IMR-90 (cell line): ENCODE measurements around the gene PRLH. TPM values are rescaled to one million over a fixed set of nuclear protein-coding genes. Genes with fewer than 3 reads are reported as not detected.

Experiments
- ATAC-seq: fragments of 200-7000 bp; cut with Tn5 transposase; 2 replicates; pipeline ENCODE4 v1.9.1; 2020; ENCODE audit warnings: low read depth, mild to moderate bottlenecking, moderate library complexity
- BruUV-seq: library from RNA; stranded (reverse); fragments of 400-500 nt; replicated peaks from 2 replicates; lab custom pipeline; 2021; lab: Mats Ljungman, UMichigan
- CTCF ChIA-PET: fragments of 300-600 bp; formaldehyde crosslinking; extraction: SDS; loops from one replicate; lab custom pipeline; 2021; ENCODE audit warnings: antibody characterized with exemption; lab: Yijun Ruan, JAX
- POLR2A ChIA-PET: fragments of 300-600 bp; sonication (Branson Sonifier 250); formaldehyde crosslinking; loops from one replicate; lab custom pipeline; 2022; ENCODE audit warnings: antibody characterized with exemption; ENCODE audit not compliant: unreplicated experiment; lab: Charles Lee
- DNase-seq: peaks from one replicate; pipeline ENCODE4 v3.0.0; 2013
- H2AFZ ChIP-seq: replicated peaks from 2 replicates; pipeline ENCODE3; 2013; ENCODE audit warnings: low read length, mild to moderate bottlenecking; ENCODE audit not compliant: poor library complexity
- H2AK5ac ChIP-seq: 2 replicates; pipeline ENCODE4 v1.6.1; 2013; ENCODE audit warnings: low read depth, low read length, inconsistent platforms
- H2AK9ac ChIP-seq: replicated peaks from 2 replicates; pipeline ENCODE3; 2013; ENCODE audit warnings: mild to moderate bottlenecking, low read depth, low read length, moderate library complexity; ENCODE audit not compliant: poor library complexity
- H2BK120ac ChIP-seq: 2 replicates; pipeline ENCODE4 v1.6.1; 2013; ENCODE audit warnings: low read depth, low read length, inconsistent platforms
- H2BK15ac ChIP-seq: 3 replicates; pipeline ENCODE4 v1.6.1; 2013; ENCODE audit warnings: low read depth, low read length, inconsistent platforms
- H2BK20ac ChIP-seq: 2 replicates; pipeline ENCODE4 v1.6.1; 2013; ENCODE audit warnings: low read depth, mild to moderate bottlenecking, inconsistent platforms, low read length, moderate library complexity
- H2BK5ac ChIP-seq: 2 replicates; pipeline ENCODE4 v1.6.1; 2013; ENCODE audit warnings: mild to moderate bottlenecking, low read depth, low read length, inconsistent platforms; ENCODE audit not compliant: poor library complexity, severe bottlenecking
- H3K14ac ChIP-seq: replicated peaks from 2 replicates; pipeline ENCODE4 v1.6.1; 2013; ENCODE audit warnings: low read depth, low read length, inconsistent platforms
- H3K18ac ChIP-seq: 2 replicates; pipeline ENCODE4 v1.6.1; 2013; ENCODE audit warnings: low read depth, low read length, control low read depth
- H3K23ac ChIP-seq: 2 replicates; pipeline ENCODE4 v1.6.1; 2013; ENCODE audit warnings: low read depth, low read length, inconsistent platforms
- H3K27ac ChIP-seq: 2 replicates; pipeline ENCODE4 v1.5.1; 2013; ENCODE audit warnings: mild to moderate bottlenecking, control low read depth, low read length; ENCODE audit not compliant: insufficient read depth
- H3K27me3 ChIP-seq: 2 replicates; pipeline ENCODE4 v1.6.1; 2013; ENCODE audit warnings: low read length; ENCODE audit not compliant: control insufficient read depth, insufficient read depth
- H3K36me3 ChIP-seq: 2 replicates; pipeline ENCODE4 v1.6.1; 2013; ENCODE audit warnings: low read length, mixed read lengths; ENCODE audit not compliant: control insufficient read depth, insufficient read depth
- H3K4ac ChIP-seq: 2 replicates; pipeline ENCODE4 v1.6.1; 2013; ENCODE audit warnings: low read depth, low read length, inconsistent platforms
- H3K4me1 ChIP-seq: 2 replicates; pipeline ENCODE4 v1.6.1; 2013; ENCODE audit warnings: low read length, mixed read lengths; ENCODE audit not compliant: control insufficient read depth, insufficient read depth
- H3K4me2 ChIP-seq: 2 replicates; pipeline ENCODE4 v1.6.1; 2013; ENCODE audit warnings: low read depth, mild to moderate bottlenecking, control low read depth, low read length, moderate library complexity
- H3K4me3 ChIP-seq: 2 replicates; pipeline ENCODE4 v1.5.1; 2013; ENCODE audit warnings: low read depth, mild to moderate bottlenecking, control low read depth, low read length, moderate library complexity; ENCODE audit not compliant: insufficient read depth
- H3K56ac ChIP-seq: 2 replicates; pipeline ENCODE4 v1.6.1; 2013; ENCODE audit warnings: low read length, inconsistent platforms; ENCODE audit not compliant: insufficient read depth; ENCODE audit errors: extremely low read depth
- H3K79me1 ChIP-seq, 2 experiments: 2 replicates each; pipeline ENCODE4 v1.6.1; 2013; ENCODE audit warnings: low read length in 2 of 2, inconsistent platforms in 1 of 2, low read depth in 1 of 2
- H3K9ac ChIP-seq: 2 replicates; pipeline ENCODE4 v1.6.1; 2013; ENCODE audit warnings: low read depth, low read length, control low read depth
- H3K9me1 ChIP-seq: 2 replicates; pipeline ENCODE4 v1.6.1; 2013; ENCODE audit warnings: low read length, inconsistent platforms; ENCODE audit not compliant: insufficient read depth
- H3K9me3 ChIP-seq: 2 replicates; pipeline ENCODE4 v1.6.1; 2013; ENCODE audit warnings: low read length; ENCODE audit not compliant: control insufficient read depth, insufficient read depth
- H4K20me1 ChIP-seq: 2 replicates; pipeline ENCODE4 v1.6.1; 2013; ENCODE audit warnings: low read length, inconsistent platforms; ENCODE audit not compliant: insufficient read depth
- H4K5ac ChIP-seq: 2 replicates; pipeline ENCODE4 v1.6.1; 2013; ENCODE audit warnings: mild to moderate bottlenecking, low read depth, low read length, control low read depth
- H4K8ac ChIP-seq, 2 experiments: 2 replicates each; pipeline ENCODE4 v1.6.1; 2013; ENCODE audit warnings: low read depth in 2 of 2, low read length in 2 of 2, control low read depth in 1 of 2, inconsistent platforms in 1 of 2
- H4K91ac ChIP-seq: 2 replicates; pipeline ENCODE4 v1.6.1; 2013; ENCODE audit warnings: low read depth, low read length, inconsistent platforms; ENCODE audit not compliant: insufficient read depth
- CHD1 ChIP-seq: IDR thresholded peaks from 2 replicates; pipeline ENCODE4 v1.6.1; 2012; ENCODE audit warnings: low read depth, low read length, improper control_type of control experiment
- FOS ChIP-seq: fragments of 150-350 bp; IDR thresholded peaks from 2 replicates; pipeline ENCODE4 v1.6.1; 2016; ENCODE audit warnings: low read depth, low read length
- MAFK ChIP-seq: IDR thresholded peaks from 2 replicates; pipeline ENCODE4 v1.6.1; 2012; ENCODE audit warnings: low read depth, low read length, improper control_type of control experiment
- POLR2A ChIP-seq: IDR thresholded peaks from 2 replicates; pipeline ENCODE4 v1.6.1; 2012; ENCODE audit warnings: mild to moderate bottlenecking, low read depth, low read length
- RFX5 ChIP-seq: IDR thresholded peaks from 2 replicates; pipeline ENCODE4 v1.8.0; 2012; ENCODE audit warnings: low read depth, mild to moderate bottlenecking, low read length, moderate library complexity
- WGBS, 2 experiments: methylation state at CpG; one replicate each; pipeline versions ENCODE4 v1.1.5 to v1.1.7; 2013; ENCODE audit warnings: missing lambda C conversion rate in 2 of 2; ENCODE audit not compliant: insufficient read length in 1 of 2; ENCODE audit errors: extremely low coverage in 2 of 2; 5-methylcytosine and 5-hydroxymethylcytosine counted together
- dilution Hi-C: fragments of 300-500 bp; cut with HindIII; formaldehyde crosslinking; loops from one replicate; pipeline ENCODE4 v1.14.3; 2018; ENCODE audit warnings: low sequenced_read_pairs; ENCODE audit not compliant: unreplicated experiment
- in situ Hi-C: fragments of 300-500 bp; cut with MboI; formaldehyde crosslinking; loops from 3 replicates; pipeline ENCODE4 v1.14.3; 2019; ENCODE audit warnings: low sequenced_read_pairs, inconsistent platforms, mixed read lengths
- intact Hi-C: fragments of 100-400 bp; cut with micrococcal nuclease; formaldehyde crosslinking; loops from 2 replicates; pipeline ENCODE4 v1.10.0; 2022
- polyA plus RNA-seq, 3 experiments: library from polyadenylated mRNA; depleted of rRNA; stranded (reverse); fragments of >200 nt; gene quantifications; 2 replicates each; pipeline ENCODE4 v1.2.3, GENCODE V29; 2012; ENCODE audit warnings: low replicate concordance in 1 of 3
- total RNA-seq: library from RNA; depleted of rRNA; stranded (reverse); fragments of >200 nt; gene quantifications from 2 replicates; pipeline ENCODE4 v1.2.3, GENCODE V29; 2012
- TF ChIP-seq, protein P1 (sequence below): fragments of 150-350 bp; IDR thresholded peaks from 2 replicates; pipeline ENCODE4 v1.6.1; 2016; ENCODE audit warnings: low read depth, mild to moderate bottlenecking, low read length, moderate library complexity, borderline replicate concordance

Gene PRLH
- total and polyA plus RNA-seq, 2 of the 4 experiments (the other 2 are of a cell fraction) = not detected

DNA sequence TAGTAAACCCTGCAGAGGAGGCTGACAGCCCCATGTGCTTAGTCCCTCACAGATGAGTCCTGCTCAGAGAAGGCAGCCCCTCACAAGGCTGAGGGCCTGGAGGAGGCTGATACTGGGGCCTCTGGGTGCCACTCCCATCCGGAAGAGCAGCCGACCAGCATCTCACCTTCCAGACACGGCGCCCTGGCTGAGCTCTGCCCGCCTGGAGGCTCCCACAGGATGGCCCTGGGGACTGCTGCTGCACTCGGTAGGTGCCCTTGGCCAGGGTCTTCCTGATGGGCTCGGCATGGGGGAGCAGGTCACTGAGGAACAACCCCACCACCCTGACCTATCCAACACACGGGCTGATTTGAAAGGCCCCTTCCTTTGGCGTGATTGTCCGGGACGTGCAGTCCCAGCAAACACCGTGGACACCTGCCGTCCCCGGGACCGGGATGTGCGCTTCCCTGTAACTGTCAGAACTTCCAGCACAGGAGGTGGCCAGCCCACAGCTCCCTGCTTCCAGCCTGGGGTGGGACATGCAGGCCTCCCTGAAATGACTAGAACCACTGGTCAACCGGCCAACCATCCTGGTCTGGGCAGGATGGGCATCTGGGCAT, 40.7 kb upstream of the PRLH start:
- H3K27me3 ChIP-seq = no peaks in the 10 kb centered on the region
- H3K36me3 ChIP-seq = peaks cover 3% of the 10 kb centered on the region
- H2AK9ac ChIP-seq = no peak overlapping the region
- TF ChIP-seq, protein P1, sequence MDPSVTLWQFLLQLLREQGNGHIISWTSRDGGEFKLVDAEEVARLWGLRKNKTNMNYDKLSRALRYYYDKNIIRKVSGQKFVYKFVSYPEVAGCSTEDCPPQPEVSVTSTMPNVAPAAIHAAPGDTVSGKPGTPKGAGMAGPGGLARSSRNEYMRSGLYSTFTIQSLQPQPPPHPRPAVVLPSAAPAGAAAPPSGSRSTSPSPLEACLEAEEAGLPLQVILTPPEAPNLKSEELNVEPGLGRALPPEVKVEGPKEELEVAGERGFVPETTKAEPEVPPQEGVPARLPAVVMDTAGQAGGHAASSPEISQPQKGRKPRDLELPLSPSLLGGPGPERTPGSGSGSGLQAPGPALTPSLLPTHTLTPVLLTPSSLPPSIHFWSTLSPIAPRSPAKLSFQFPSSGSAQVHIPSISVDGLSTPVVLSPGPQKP = no peak
- TF ChIP-seq CHD1 = no peak
- TF ChIP-seq RFX5 = no peak
- no peak for TF ChIP-seq MAFK
- no peak for TF ChIP-seq FOS
- no peak for TF ChIP-seq POLR2A
- H2BK20ac ChIP-seq = no peak overlapping the region
- H3K18ac ChIP-seq = no peak overlapping the region
- no peak overlapping the region for H2AK5ac ChIP-seq
- in situ Hi-C loops (no loop called here), intact Hi-C loops (no loop called here), dilution Hi-C loops (no loop called here)
- no peak overlapping the region for H3K14ac ChIP-seq
- POLR2A ChIA-PET = no interaction called here
- no peak overlapping the region for H3K23ac ChIP-seq
- ATAC-seq (no peak), DNase-seq (no peak)
- H2BK5ac ChIP-seq = no peak overlapping the region
- no peak overlapping the region for H3K56ac ChIP-seq
- no peaks in the 10 kb centered on the region for H3K9me3 ChIP-seq
- no peak overlapping the region for H2BK120ac ChIP-seq
- H3K27ac ChIP-seq = no peak overlapping the region
- H2BK15ac ChIP-seq = no peak overlapping the region
- H4K20me1 ChIP-seq = no peaks in the 10 kb centered on the region
- H3K9me1 ChIP-seq = no peaks in the 10 kb centered on the region
- no peak overlapping the region for H4K5ac ChIP-seq
- 97% methylated on average over 6 of the region's 17 CpGs; no CpG with 5 or more reads in 1 of the 2 experiments for WGBS, 2 experiments
- CTCF ChIA-PET = no interaction called here
- no peaks in the 10 kb centered on the region for H3K4me1 ChIP-seq
- H3K4me3 ChIP-seq = no peak overlapping the region
- BruUV-seq = no TSS peak
- H4K8ac ChIP-seq = no peak overlapping the region
- no peak overlapping the region for H4K91ac ChIP-seq
- no peaks in the 10 kb centered on the region for H3K79me1 ChIP-seq
- no peak overlapping the region for H3K9ac ChIP-seq
- no peak overlapping the region for H3K4ac ChIP-seq
- H3K4me2 ChIP-seq = no peak overlapping the region
- no peak overlapping the region for H2AFZ ChIP-seq
